Lung (tissue), 12 donors: ENCODE data around the gene DDX56. TPM values are rescaled to one million over a fixed set of nuclear protein-coding genes. Genes with fewer than 3 reads are reported as not detected.

Experiments
- ATAC-seq: fragments of 200-7000 bp; cut with Tn5 transposase; one replicate; pipeline ENCODE4 v1.9.1; 2020; ENCODE audit warnings: moderate number of reproducible peaks; ENCODE audit not compliant: insufficient read depth, low FRiP score
- DNase-seq, 3 donors: peaks; one replicate each; pipeline ENCODE4 v3.0.0-alpha.2; 2013 to 2017
- H3K27ac ChIP-seq, 2 donors: one replicate each; pipeline ENCODE4 v1.5.1; 2013; ENCODE audit warnings: mild to moderate bottlenecking in 2 of 2, moderate library complexity in 2 of 2, control low read depth in 1 of 2, inconsistent platforms in 1 of 2, low read depth in 1 of 2, low read length in 1 of 2
- H3K27me3 ChIP-seq, 3 donors: one replicate each; pipeline ENCODE4 v1.5.1; 2013; ENCODE audit warnings: low read length in 2 of 3; ENCODE audit not compliant: control insufficient read depth in 3 of 3, insufficient read depth in 3 of 3
- H3K36me3 ChIP-seq, 4 donors: one replicate each; pipeline ENCODE4 v1.5.1; 2013; ENCODE audit warnings: low read length in 4 of 4, mild to moderate bottlenecking in 1 of 4, moderate library complexity in 1 of 4; ENCODE audit not compliant: control insufficient read depth in 4 of 4, insufficient read depth in 4 of 4
- H3K4me1 ChIP-seq, 5 donors: one replicate each; pipeline ENCODE4 v1.5.1; 2013; ENCODE audit warnings: low read length in 5 of 5, mild to moderate bottlenecking in 2 of 5, moderate library complexity in 1 of 5; ENCODE audit not compliant: control insufficient read depth in 5 of 5, insufficient read depth in 5 of 5
- H3K4me3 ChIP-seq: one replicate; pipeline ENCODE4 v1.5.1; 2013; ENCODE audit warnings: mild to moderate bottlenecking, control low read depth, moderate library complexity
- H3K9ac ChIP-seq, 2 donors: one replicate each; pipeline ENCODE4 v1.5.1; 2013; ENCODE audit warnings: low read length in 2 of 2, control low read depth in 1 of 2; ENCODE audit not compliant: insufficient read depth in 1 of 2
- H3K9me3 ChIP-seq, 4 donors: one replicate each; pipeline ENCODE4 v1.5.1; 2013; ENCODE audit warnings: low read length in 3 of 4, mild to moderate bottlenecking in 1 of 4, moderate library complexity in 1 of 4; ENCODE audit not compliant: control insufficient read depth in 4 of 4, insufficient read depth in 3 of 4
- CTCF ChIP-seq: IDR thresholded peaks from 2 replicates; pipeline ENCODE4 v1.5.1; 2012; ENCODE audit warnings: mild to moderate bottlenecking; ENCODE audit errors: control extremely low read depth, extremely low read depth
- WGBS, 2 donors: extraction: QIAGEN DNeasy Blood & Tissue Kit; methylation state at CpG; one replicate each; pipeline ENCODE4 v1.1.7; 2013; 5-methylcytosine and 5-hydroxymethylcytosine counted together
- polyA plus RNA-seq, 2 donors: library from polyadenylated mRNA; stranded (reverse); fragments of 200-250 nt; gene quantifications; one replicate each; pipeline ENCODE4 v1.2.1, GENCODE V29; 2013
- total RNA-seq, 2 donors: library from RNA; depleted of rRNA in 1 of 2; stranded (reverse); fragments of >200 nt in 1 of 2; gene quantifications; one replicate each; pipeline ENCODE4 v1.2.1, GENCODE V29; 2014 to 2021
- donor health status: control.
- donor health status: control.
- donor health status: Bipolar disorder and iron deficiency.
- donor health status: healthy.
- donor health status: DM: yes; HTN: yes; CAD: no.

DDX56 gene
- total and polyA plus RNA-seq, 4 donors: 45.9 to 67.5 (median 58.2) TPM

GRCh38 chr7:44549457-44549856, 24.3 kb downstream of the DDX56 start:
- H3K4me3 ChIP-seq: no peak overlapping the region
- no peaks in the 10 kb centered on the region for H3K36me3 ChIP-seq
- DNase-seq: no peak
- H3K27me3 ChIP-seq: peaks cover 0 to 5% (median 0%) of the 10 kb centered on the region in 3 donors
- WGBS, 2 donors: 80 to 83% methylated on average over 3 of the region's 3 CpGs
- no peak for TF ChIP-seq CTCF
- no peak for ATAC-seq
- peaks cover 0 to 2% (median 0%) of the 10 kb centered on the region in 4 donors for H3K9me3 ChIP-seq
- no peaks in the 10 kb centered on the region for H3K4me1 ChIP-seq
- H3K27ac ChIP-seq: no peak overlapping the region
- H3K9ac ChIP-seq: no peak overlapping the region

DNA sequence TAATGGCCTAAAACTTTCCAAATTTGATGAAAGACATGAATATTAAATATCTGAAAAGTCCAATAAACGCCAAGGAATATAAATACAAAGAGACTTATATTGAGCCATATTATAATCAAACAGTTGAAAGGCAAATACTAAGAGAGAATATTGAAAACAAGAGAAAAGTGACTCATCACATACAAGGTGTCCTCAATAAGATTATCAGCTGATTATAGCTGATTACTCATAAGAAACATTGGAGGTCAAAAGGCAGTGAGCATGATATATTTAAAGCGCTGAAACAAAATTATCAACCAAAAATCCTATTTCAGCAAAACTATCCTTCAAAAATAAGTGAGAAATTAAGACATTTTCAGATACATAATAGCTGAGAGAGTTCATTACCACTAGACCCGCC, 24.8 kb downstream of the DDX56 start:
- no peak overlapping the region for H3K9ac ChIP-seq
- no peak overlapping the region for H3K27ac ChIP-seq
- 91 to 92% methylated on average over 3 of the region's 3 CpGs for WGBS, 2 donors
- no peaks in the 10 kb centered on the region for H3K4me1 ChIP-seq
- peaks cover 0 to 2% (median 0%) of the 10 kb centered on the region in 4 donors for H3K9me3 ChIP-seq
- no peaks in the 10 kb centered on the region for H3K36me3 ChIP-seq
- TF ChIP-seq CTCF: no peak
- peaks cover 0 to 5% (median 0%) of the 10 kb centered on the region in 3 donors for H3K27me3 ChIP-seq
- DNase-seq (no peak), ATAC-seq (no peak)
- no peak overlapping the region for H3K4me3 ChIP-seq

- Histone ChIP-seq H3K36me3 (no peaks in the 10 kb centered on the region), H3K9me3 (peaks cover 0 to 2% (median 0%) of the 10 kb centered on the region in 4 donors), H3K4me1 (no peaks in the 10 kb centered on the region), H3K9ac (no peak overlapping the region), H3K27me3 (peaks cover 0 to 5% (median 0%) of the 10 kb centered on the region in 3 donors), H3K27ac (no peak overlapping the region), H3K4me3 (no peak overlapping the region)
- peak in 1 of 3 donors; percentile 16 for DNase-seq
- ATAC-seq: no peak
- 41 to 47% methylated on average over 6 of the region's 6 CpGs for WGBS, 2 donors
- no peak for TF ChIP-seq CTCF
These were observed 26.0 kb downstream of the DDX56 start for GRCh38 chr7:44547536-44548231.
